CD4-positive, alpha-beta T cell (primary cell): Measurements from ENCODE around the gene NDUFAF2. TPM values are rescaled to one million over a fixed set of nuclear protein-coding genes. Genes with fewer than 3 reads are reported as not detected.

ENCODE experiments used
- ATAC-seq: fragments of 200-7000 bp; cut with Tn5 transposase; one replicate; pipeline ENCODE4 v1.10.0; 2022; ENCODE audit warnings: mild to moderate bottlenecking; ENCODE audit not compliant: poor library complexity
- CTCF ChIA-PET: fragments of 350-600 bp; sonication (Branson Sonifier 250); formaldehyde crosslinking; loops from one replicate; lab custom pipeline; 2021; ENCODE audit warnings: antibody characterized with exemption, inconsistent platforms; lab: Charles Lee
- POLR2A ChIA-PET: fragments of 350-600 bp; sonication (Branson Sonifier 250); formaldehyde crosslinking; loops from one replicate; lab custom pipeline; 2021; ENCODE audit warnings: antibody characterized with exemption, inconsistent platforms; lab: Charles Lee
- DNase-seq, 14 experiments: peaks; one replicate each; pipeline ENCODE4 v3.0.0-alpha.2; 2013 to 2020; ENCODE audit warnings: mixed read lengths in 2 of 14
- H3K27ac ChIP-seq, 2 donors: one replicate each; pipeline versions ENCODE4 v1.5.1 to v1.7.0; 2013; ENCODE audit warnings: low read length in 2 of 2, low read depth in 1 of 2, mild to moderate bottlenecking in 1 of 2
- H3K27me3 ChIP-seq, 2 experiments: 1 replicate in 1 of 2; 2 replicates in 1 of 2; pipeline versions ENCODE4 v1.6.1 to v1.7.0; 2013; ENCODE audit warnings: low read length in 2 of 2, control low read depth in 1 of 2, mild to moderate bottlenecking in 1 of 2, moderate library complexity in 1 of 2; ENCODE audit not compliant: insufficient read depth in 2 of 2, control insufficient read depth in 1 of 2
- H3K36me3 ChIP-seq: one replicate; pipeline ENCODE4 v1.6.1; 2013; ENCODE audit warnings: low read length, control low read depth; ENCODE audit not compliant: insufficient read depth
- H3K4me1 ChIP-seq: one replicate; pipeline ENCODE4 v1.6.1; 2013; ENCODE audit warnings: low read length, control low read depth; ENCODE audit not compliant: insufficient read depth
- H3K4me3 ChIP-seq: one replicate; pipeline ENCODE4 v1.5.1; 2013; ENCODE audit warnings: mild to moderate bottlenecking, low read length, moderate library complexity
- H3K9me3 ChIP-seq, 2 experiments: 1 replicate in 1 of 2; 2 replicates in 1 of 2; pipeline versions ENCODE4 v1.6.1 to v1.7.0; 2013; ENCODE audit warnings: low read length in 2 of 2, mild to moderate bottlenecking in 2 of 2, control low read depth in 1 of 2, moderate library complexity in 1 of 2; ENCODE audit not compliant: control insufficient read depth in 1 of 2, insufficient read depth in 1 of 2
- H3K27ac Mint-ChIP-seq: one replicate; pipeline ENCODE4 v1.8.0; 2020; ENCODE audit warnings: mixed read lengths
- H3K27me3 Mint-ChIP-seq: one replicate; pipeline ENCODE4 v1.8.0; 2021; ENCODE audit warnings: mixed read lengths
- H3K36me3 Mint-ChIP-seq: one replicate; pipeline ENCODE4 v1.8.0; 2021; ENCODE audit warnings: low read depth, mixed read lengths
- H3K4me1 Mint-ChIP-seq: one replicate; pipeline ENCODE4 v1.8.0; 2021; ENCODE audit warnings: low read depth, mixed read lengths
- H3K4me3 Mint-ChIP-seq: one replicate; pipeline ENCODE4 v1.8.0; 2020; ENCODE audit warnings: mild to moderate bottlenecking, mixed read lengths
- H3K9me3 Mint-ChIP-seq: one replicate; pipeline ENCODE4 v1.8.0; 2020; ENCODE audit warnings: mixed read lengths
- CTCF ChIP-seq: fragments of 200-600 bp; IDR thresholded peaks from one replicate; pipeline ENCODE4 v1.8.0; 2022; ENCODE audit warnings: antibody characterized with exemption, mild to moderate bottlenecking
- intact Hi-C, 2 experiments: fragments of 100-400 bp; cut with DNase I in 1 of 2; cut with micrococcal nuclease in 1 of 2; formaldehyde crosslinking; loops; one replicate each; pipeline versions ENCODE4 v1.15.1 to v1.9.0; 2023 to 2025; cut with DNase I, micrococcal nuclease
- total RNA-seq, 174 experiments: library from RNA in 2 of 174; stranded (reverse) in 2 of 174; gene quantifications; one replicate each; pipeline ENCODE4 v1.2.3 and lab custom pipeline; 2021 to 2026

The NDUFAF2 gene
- total RNA-seq, 2 experiments from 2014 or later: 8.1 to 8.8 TPM

GRCh38 chr5:61137835-61138234, 192.8 kb downstream of the NDUFAF2 start:
- H3K27ac ChIP-seq: no peak overlapping the region

GRCh38 chr5:61139094-61139873, 194.3 kb downstream of the NDUFAF2 start:
- no peak for ATAC-seq
- CTCF ChIA-PET: no interaction called here

More at GRCh38 chr5:61137835-61138234, 192.8 kb downstream of the NDUFAF2 start:
- H3K4me1 Mint-ChIP-seq: no peaks in the 10 kb centered on the region
- no peak overlapping the region for H3K4me3 Mint-ChIP-seq
- H3K36me3 ChIP-seq: no peaks in the 10 kb centered on the region
- H3K9me3 Mint-ChIP-seq: no peaks in the 10 kb centered on the region
- no peak overlapping the region for H3K4me3 ChIP-seq
- ChIA-PET POLR2A (interaction anchor here (1.2 kb wide), 1 partner anchor 141 kb away, joined by 3 read pairs; no protein-coding TSS in a partner anchor), CTCF (no interaction called here)
- H3K27me3 Mint-ChIP-seq: no peaks in the 10 kb centered on the region
- intact Hi-C loops: no loop called here
- no peak overlapping the region for H3K27ac Mint-ChIP-seq
- ATAC-seq (no peak), DNase-seq (no peak)
- H3K4me1 ChIP-seq: no peaks in the 10 kb centered on the region
- TF ChIP-seq CTCF: no peak
- no peaks in the 10 kb centered on the region for H3K27me3 ChIP-seq
- no peaks in the 10 kb centered on the region for H3K9me3 ChIP-seq
- no peaks in the 10 kb centered on the region for H3K36me3 Mint-ChIP-seq

GRCh38 chr5:61139931-61140330, 194.9 kb downstream of the NDUFAF2 start:
- Histone ChIP-seq H3K4me1 (no peaks in the 10 kb centered on the region), H3K36me3 (no peaks in the 10 kb centered on the region), H3K27ac (no peak overlapping the region), H3K9me3 (no peaks in the 10 kb centered on the region), H3K4me3 (no peak overlapping the region), H3K27me3 (no peaks in the 10 kb centered on the region)
- Mint-ChIP-seq H3K36me3 (no peaks in the 10 kb centered on the region), H3K4me1 (no peaks in the 10 kb centered on the region), H3K27ac (no peak overlapping the region), H3K27me3 (no peaks in the 10 kb centered on the region), H3K9me3 (peaks cover 3% of the 10 kb centered on the region), H3K4me3 (no peak overlapping the region)
- CTCF ChIA-PET: no interaction called here
- POLR2A ChIA-PET: no interaction called here
- ATAC-seq (no peak), DNase-seq (no peak)
- TF ChIP-seq CTCF: no peak
- intact Hi-C loops: no loop called here

More at GRCh38 chr5:61139094-61139873, 194.3 kb downstream of the NDUFAF2 start:
- peak in 1 of 14 experiments; percentile 5 for DNase-seq
- H3K4me3 ChIP-seq: no peak overlapping the region
- no peaks in the 10 kb centered on the region for H3K27me3 Mint-ChIP-seq
- H3K27ac Mint-ChIP-seq: no peak overlapping the region
- no peak overlapping the region for H3K4me3 Mint-ChIP-seq
- no peaks in the 10 kb centered on the region for H3K4me1 ChIP-seq
- H3K36me3 ChIP-seq: no peaks in the 10 kb centered on the region
- no peaks in the 10 kb centered on the region for H3K27me3 ChIP-seq
- intact Hi-C loops: no loop called here
- no peak overlapping the region for H3K27ac ChIP-seq
- no peak for TF ChIP-seq CTCF
- no peaks in the 10 kb centered on the region for H3K9me3 ChIP-seq
- POLR2A ChIA-PET: interaction anchor here (1.2 kb wide), 1 partner anchor 33 kb away, joined by 4 read pairs; no protein-coding TSS in a partner anchor
- no peaks in the 10 kb centered on the region for H3K4me1 Mint-ChIP-seq
- H3K9me3 Mint-ChIP-seq: no peaks in the 10 kb centered on the region
- no peaks in the 10 kb centered on the region for H3K36me3 Mint-ChIP-seq
